Measurements from ENCODE around the gene IFNL2.
"Not testable (repeated sequence)": the region's sequence is repeated elsewhere in the genome, so short reads cannot be mapped to it uniquely, and the experiment has no call there.

The IFNL2 gene

GRCh38 chr19:39253374-39254149 is 14.6 kb upstream of the IFNL2 start:
- no peak for DNase-seq

- DNase-seq, result no peak
Measured at GRCh38 chr19:39254531-39255345, 13.5 kb upstream of the IFNL2 start.

GRCh38 chr19:39257227-39257626 is 11.0 kb upstream of the IFNL2 start:
- no peak for DNase-seq

GRCh38 chr19:39261704-39262103 is 6.5 kb upstream of the IFNL2 start:
- no peak for DNase-seq

GRCh38 chr19:39262496-39262895 is 5.7 kb upstream of the IFNL2 start:
- DNase-seq, result no peak

GRCh38 chr19:39263912-39264305 is 4.3 kb upstream of the IFNL2 start:
- no peak for DNase-seq

GRCh38 chr19:39264306-39265290 is 3.6 kb upstream of the IFNL2 start:
- no peak for DNase-seq

- DNase-seq, result no peak
Measured at GRCh38 chr19:39265321-39265916, 2.8 kb upstream of the IFNL2 start.

GRCh38 chr19:39268531-39269223 is 481 bp downstream of the IFNL2 start:
- DNase-seq, result not testable (repeated sequence)

- not testable (repeated sequence) for DNase-seq
Measured at GRCh38 chr19:39269369-39269768, 1.2 kb downstream of the IFNL2 start.

- no peak for DNase-seq
Measured at GRCh38 chr19:39270036-39270871, 2.1 kb downstream of the IFNL2 start.

GRCh38 chr19:39273859-39274258 is 5.7 kb downstream of the IFNL2 start:
- DNase-seq, result not testable (repeated sequence)

GRCh38 chr19:39275578-39275977 is 7.4 kb downstream of the IFNL2 start:
- DNase-seq, result no peak

- no peak for DNase-seq
Measured at GRCh38 chr19:39276740-39277139, 8.5 kb downstream of the IFNL2 start.

- no peak for DNase-seq
Measured at GRCh38 chr19:39277598-39277997, 9.4 kb downstream of the IFNL2 start.

- no peak for DNase-seq
Measured at GRCh38 chr19:39282021-39282420, 13.8 kb downstream of the IFNL2 start.

- DNase-seq, result no peak
Measured at GRCh38 chr19:39284032-39284431, 15.8 kb downstream of the IFNL2 start.

- no peak for DNase-seq
Measured at GRCh38 chr19:39293394-39293793, 25.2 kb downstream of the IFNL2 start.

- DNase-seq, result no peak
Measured at GRCh38 chr19:39296055-39296645, 28.0 kb downstream of the IFNL2 start, which contains the start of gene IFNL1. TSS of gene IFNL1 (plus strand) at chr19:39296407. CDS start at chr19:39296422, 15 bp downstream.

- no peak for DNase-seq
Measured at GRCh38 chr19:39296906-39297305, 28.7 kb downstream of the IFNL2 start.
